Bronchial epithelial cell (primary cell): Measurements from ENCODE around the gene HP. TPM values are rescaled to one million over a fixed set of nuclear protein-coding genes. Genes with fewer than 3 reads are reported as not detected.

Experiments used
- DNase-seq: peaks from one replicate; pipeline ENCODE4 v3.0.0-alpha.2; 2010; ENCODE audit warnings: low read depth
- FAIRE-seq: peaks from 2 replicates; lab custom pipeline; 2011; peaks lifted over from hg19 to GRCh38; lab: Jason Lieb, UNC
- H3K27me3 ChIP-seq: 2 replicates; pipeline ENCODE4 v1.5.1; 2011; ENCODE audit warnings: low read length; ENCODE audit not compliant: control insufficient read depth, insufficient read depth
- H3K36me3 ChIP-seq: 2 replicates; pipeline ENCODE4 v1.5.1; 2011; ENCODE audit warnings: low read length; ENCODE audit not compliant: control insufficient read depth, insufficient read depth
- H3K4me3 ChIP-seq: 2 replicates; pipeline ENCODE4 v1.5.1; 2011; ENCODE audit warnings: mild to moderate bottlenecking, low read depth, low read length, control low read depth
- total RNA-seq: library from RNA; depleted of rRNA; stranded (reverse); fragments of >200 nt; gene quantifications from 2 replicates; pipeline ENCODE4 v1.2.1, GENCODE V29; 2014
- TF ChIP-seq, protein P1 (sequence below): IDR thresholded peaks from 2 replicates; pipeline ENCODE4 v1.5.1; 2011; ENCODE audit warnings: mild to moderate bottlenecking, moderate library complexity, low read length, control low read depth, inconsistent platforms; ENCODE audit not compliant: insufficient read depth, severe bottlenecking

Gene HP
- total RNA-seq, 1 donor from 2014 or later = not detected

GRCh38 chr16:72023962-72024361 lies 30.3 kb upstream of the HP start:
- TF ChIP-seq, protein P1, sequence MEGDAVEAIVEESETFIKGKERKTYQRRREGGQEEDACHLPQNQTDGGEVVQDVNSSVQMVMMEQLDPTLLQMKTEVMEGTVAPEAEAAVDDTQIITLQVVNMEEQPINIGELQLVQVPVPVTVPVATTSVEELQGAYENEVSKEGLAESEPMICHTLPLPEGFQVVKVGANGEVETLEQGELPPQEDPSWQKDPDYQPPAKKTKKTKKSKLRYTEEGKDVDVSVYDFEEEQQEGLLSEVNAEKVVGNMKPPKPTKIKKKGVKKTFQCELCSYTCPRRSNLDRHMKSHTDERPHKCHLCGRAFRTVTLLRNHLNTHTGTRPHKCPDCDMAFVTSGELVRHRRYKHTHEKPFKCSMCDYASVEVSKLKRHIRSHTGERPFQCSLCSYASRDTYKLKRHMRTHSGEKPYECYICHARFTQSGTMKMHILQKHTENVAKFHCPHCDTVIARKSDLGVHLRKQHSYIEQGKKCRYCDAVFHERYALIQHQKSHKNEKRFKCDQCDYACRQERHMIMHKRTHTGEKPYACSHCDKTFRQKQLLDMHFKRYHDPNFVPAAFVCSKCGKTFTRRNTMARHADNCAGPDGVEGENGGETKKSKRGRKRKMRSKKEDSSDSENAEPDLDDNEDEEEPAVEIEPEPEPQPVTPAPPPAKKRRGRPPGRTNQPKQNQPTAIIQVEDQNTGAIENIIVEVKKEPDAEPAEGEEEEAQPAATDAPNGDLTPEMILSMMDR = no peak
- FAIRE-seq (no peak), DNase-seq (peak; percentile 8)
- H3K36me3 ChIP-seq = peaks cover 3% of the 10 kb centered on the region
- no peak overlapping the region for H3K4me3 ChIP-seq
- no peaks in the 10 kb centered on the region for H3K27me3 ChIP-seq

GRCh38 chr16:72024862-72025382 lies 29.4 kb upstream of the HP start:
- H3K36me3 ChIP-seq = peaks cover 3% of the 10 kb centered on the region
- no peak for DNase-seq
- TF ChIP-seq, protein P1 = no peak
- FAIRE-seq = no peak
- no peak overlapping the region for H3K4me3 ChIP-seq
- no peaks in the 10 kb centered on the region for H3K27me3 ChIP-seq

DNA sequence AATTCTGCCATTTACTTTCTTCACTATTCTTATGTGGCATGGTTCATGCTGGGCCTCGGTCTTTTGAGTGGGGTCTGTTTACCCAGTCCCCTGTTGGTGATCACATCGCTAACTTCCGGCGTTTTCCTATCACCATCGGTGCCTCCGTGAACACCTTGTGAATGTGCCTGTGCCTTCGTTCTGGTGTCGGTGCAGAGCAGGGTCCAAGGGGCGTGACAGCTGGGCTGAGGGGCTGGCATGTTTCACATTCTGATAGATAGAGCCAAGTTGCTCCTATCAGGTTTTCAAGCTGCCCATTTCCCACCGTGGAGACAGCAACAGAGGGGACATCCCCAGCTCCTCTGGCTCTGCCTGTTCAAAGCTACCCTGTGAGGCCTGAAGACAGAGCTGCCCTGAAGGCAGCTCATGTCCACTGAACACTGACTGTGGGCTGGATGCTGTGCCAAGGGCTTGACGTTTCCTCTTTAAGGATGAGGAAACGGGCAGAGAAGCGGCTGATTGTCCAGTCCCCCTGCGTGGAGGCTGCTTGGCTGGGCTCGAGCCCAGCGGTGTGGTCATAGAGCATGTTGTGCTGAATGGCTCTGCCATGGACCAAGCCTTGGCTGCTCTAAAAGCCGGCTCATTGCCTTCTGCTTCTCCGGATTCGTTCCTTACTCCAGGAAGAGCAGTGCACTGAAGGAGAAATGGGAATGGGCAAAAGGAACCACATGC lies 28.7 kb upstream of the HP start:
- Histone ChIP-seq H3K36me3 (peaks cover 3% of the 10 kb centered on the region), H3K27me3 (no peaks in the 10 kb centered on the region), H3K4me3 (no peak overlapping the region)
- FAIRE-seq (no peak), DNase-seq (no peak)
- TF ChIP-seq, protein P1 = no peak

GRCh38 chr16:72027669-72028378 lies 26.5 kb upstream of the HP start:
- H3K36me3 ChIP-seq = peaks cover 2% of the 10 kb centered on the region
- H3K27me3 ChIP-seq = no peaks in the 10 kb centered on the region
- TF ChIP-seq, protein P1 = no peak
- no peak overlapping the region for H3K4me3 ChIP-seq
- FAIRE-seq = no peak
- DNase-seq = no peak

- FAIRE-seq (no peak), DNase-seq (no peak)
- H3K36me3 ChIP-seq = no peaks in the 10 kb centered on the region
- no peak overlapping the region for H3K4me3 ChIP-seq
- no peaks in the 10 kb centered on the region for H3K27me3 ChIP-seq
- TF ChIP-seq, protein P1 = no peak
Measured at GRCh38 chr16:72029567-72030271, 24.6 kb upstream of the HP start.
